Endothelial cell of umbilical vein (primary cell): ENCODE data around the gene ACVRL1. TPM values are rescaled to one million over a fixed set of nuclear protein-coding genes. Genes with fewer than 3 reads are reported as not detected.
A peak's percentile ranks its signal among the peaks of the same experiment; 100 is the strongest.

ENCODE experiments used
- BruUV-seq: library from RNA; stranded (reverse); fragments of 400-500 nt; replicated peaks from 2 replicates; lab custom pipeline; 2021; lab: Mats Ljungman, UMichigan
- CTCF ChIA-PET: fragments of 300-600, 350-600 bp; sonication (Branson Sonifier 250); formaldehyde crosslinking; loops from one replicate; lab custom pipeline; 2021; ENCODE audit warnings: antibody characterized with exemption, inconsistent platforms; lab: Charles Lee
- POLR2A ChIA-PET: fragments of 300-600, 350-600 bp; sonication (Branson Sonifier 250); formaldehyde crosslinking; loops from one replicate; lab custom pipeline; 2021; ENCODE audit warnings: antibody characterized with exemption, inconsistent platforms; lab: Charles Lee
- DNase-seq: peaks from one replicate; pipeline ENCODE4 v3.0.0-alpha.2; 2011; ENCODE audit warnings: low read depth, low spot score
- FAIRE-seq: peaks from 2 replicates; lab custom pipeline; 2011; peaks lifted over from hg19 to GRCh38; lab: Jason Lieb, UNC
- H2AFZ ChIP-seq: 2 replicates; pipeline ENCODE4 v1.6.0; 2012; ENCODE audit warnings: low read depth, low read length, control low read depth, inconsistent platforms
- H3K27ac ChIP-seq: 2 replicates; pipeline ENCODE4 v1.5.1; 2011; ENCODE audit warnings: low read depth, mild to moderate bottlenecking, control low read depth, low read length, moderate library complexity; ENCODE audit not compliant: insufficient read depth
- H3K27me3 ChIP-seq, 2 experiments: 2 replicates each; pipeline versions ENCODE4 v1.6.0 to v1.6.1; 2011; ENCODE audit warnings: low read length in 2 of 2, mixed read lengths in 1 of 2; ENCODE audit not compliant: control insufficient read depth in 2 of 2, insufficient read depth in 2 of 2
- H3K36me3 ChIP-seq, 2 experiments: 2 replicates in 1 of 2; 3 replicates in 1 of 2; pipeline ENCODE4 v1.5.1; 2011; ENCODE audit warnings: low read length in 2 of 2, mild to moderate bottlenecking in 1 of 2, moderate library complexity in 1 of 2; ENCODE audit not compliant: control insufficient read depth in 2 of 2, insufficient read depth in 2 of 2; ENCODE audit errors: extremely low read depth in 1 of 2
- H3K4me1 ChIP-seq: 3 replicates; pipeline ENCODE4 v1.5.1; 2011; ENCODE audit warnings: mild to moderate bottlenecking, low read length; ENCODE audit not compliant: control insufficient read depth, insufficient read depth; ENCODE audit errors: extremely low read depth
- H3K4me2 ChIP-seq: 2 replicates; pipeline ENCODE4 v1.6.1; 2011; ENCODE audit warnings: low read length, control low read depth, mixed read lengths; ENCODE audit not compliant: insufficient read depth
- H3K4me3 ChIP-seq, 3 experiments: fragments of 200-600 bp in 1 of 3; sonication (generic), shearing (Covaris generic) in 1 of 3; replicated peaks in 1 of 3; 2 replicates each; pipeline ENCODE4 v1.5.1; 2011 to 2016; ENCODE audit warnings: control low read depth in 3 of 3, low read length in 3 of 3, mild to moderate bottlenecking in 2 of 3, inconsistent platforms in 1 of 3, low read depth in 1 of 3, moderate library complexity in 1 of 3; ENCODE audit not compliant: insufficient read depth in 1 of 3
- H3K79me2 ChIP-seq: 2 replicates; pipeline ENCODE4 v1.6.0; 2012; ENCODE audit warnings: low read length, inconsistent platforms; ENCODE audit not compliant: control insufficient read depth, insufficient read depth
- H3K9ac ChIP-seq: replicated peaks from 2 replicates; pipeline ENCODE3; 2011; ENCODE audit warnings: low read length, control low read depth; ENCODE audit not compliant: insufficient read depth; ENCODE audit errors: extremely low read depth
- H3K9me1 ChIP-seq: replicated peaks from 3 replicates; pipeline ENCODE4 v1.6.0; 2011; ENCODE audit warnings: mild to moderate bottlenecking, low read length; ENCODE audit not compliant: control insufficient read depth, insufficient read depth; ENCODE audit errors: extremely low read depth
- H3K9me3 ChIP-seq: replicated peaks from 2 replicates; pipeline ENCODE4 v1.5.1; 2012; ENCODE audit warnings: low read length, inconsistent platforms; ENCODE audit not compliant: control insufficient read depth, insufficient read depth
- H4K20me1 ChIP-seq: replicated peaks from 2 replicates; pipeline ENCODE3; 2011; ENCODE audit warnings: mild to moderate bottlenecking, low read length; ENCODE audit not compliant: control insufficient read depth, insufficient read depth; ENCODE audit errors: extremely low read depth
- CTCF ChIP-seq, 2 donors: IDR thresholded peaks; 1 replicate in 1 of 2; 2 replicates in 1 of 2; pipeline ENCODE4 v1.5.1; 2011; ENCODE audit warnings: low read length in 2 of 2, mild to moderate bottlenecking in 2 of 2, moderate library complexity in 2 of 2, control low read depth in 1 of 2, inconsistent platforms in 1 of 2, low read depth in 1 of 2; ENCODE audit not compliant: insufficient read depth in 1 of 2; ENCODE audit errors: extremely low read depth in 1 of 2
- EZH2 ChIP-seq: IDR thresholded peaks from 2 replicates; pipeline ENCODE4 v1.6.1; 2012; ENCODE audit warnings: borderline replicate concordance, low read depth, mild to moderate bottlenecking, moderate library complexity, low read length, inconsistent platforms; ENCODE audit not compliant: severe bottlenecking
- FOS ChIP-seq: IDR thresholded peaks from 2 replicates; pipeline ENCODE4 v1.6.1; 2011; ENCODE audit warnings: mild to moderate bottlenecking, low read length, moderate library complexity, borderline replicate concordance; ENCODE audit not compliant: insufficient read depth
- GATA2 ChIP-seq: IDR thresholded peaks from 2 replicates; pipeline ENCODE4 v1.7.0; 2011; ENCODE audit warnings: low read depth, mild to moderate bottlenecking, moderate library complexity, mixed read lengths, low read length; ENCODE audit not compliant: insufficient read length, insufficient read depth
- JUN ChIP-seq: IDR thresholded peaks from 2 replicates; pipeline ENCODE4 v1.6.1; 2011; ENCODE audit warnings: borderline replicate concordance, low read depth; ENCODE audit not compliant: insufficient read length, insufficient read depth
- MAX ChIP-seq: IDR thresholded peaks from 2 replicates; pipeline ENCODE4 v1.6.1; 2011; ENCODE audit not compliant: insufficient read depth, insufficient read length
- MYC ChIP-seq: IDR thresholded peaks from one replicate; pipeline ENCODE4 v1.6.1; 2011; ENCODE audit warnings: mild to moderate bottlenecking, low read depth, low read length
- POLR2A ChIP-seq: IDR thresholded peaks from 2 replicates; pipeline ENCODE4 v1.6.1; 2012; ENCODE audit warnings: low read depth, mild to moderate bottlenecking, control low read depth, low read length
- POLR2AphosphoS5 ChIP-seq: IDR thresholded peaks from 2 replicates; pipeline ENCODE4 v1.6.1; 2012; ENCODE audit warnings: low read depth, mild to moderate bottlenecking, control low read depth, low read length, moderate library complexity; ENCODE audit not compliant: insufficient read depth
- dilution Hi-C: fragments of 300-500 bp; cut with MboI; formaldehyde crosslinking; loops from one replicate; pipeline ENCODE4 v1.15.0; 2019; ENCODE audit warnings: low sequenced_read_pairs; ENCODE audit not compliant: extremely low pct_ligation_motif_present
- intact Hi-C: fragments of 100-400 bp; cut with micrococcal nuclease; formaldehyde crosslinking; loops from one replicate; pipeline ENCODE4 v1.10.0; 2022
- polyA plus RNA-seq, 4 experiments: library from polyadenylated mRNA; depleted of rRNA in 3 of 4; stranded (reverse) in 3 of 4; unstranded in 1 of 4; fragments of >200 nt; gene quantifications; 2 replicates each; pipeline versions ENCODE4 v1.2.1 to v1.2.3, GENCODE V29; 2011 to 2012; ENCODE audit warnings: missing spikeins in 1 of 4
- total RNA-seq: library from RNA; stranded (reverse); gene quantifications from 2 replicates; pipeline ENCODE4 v1.2.3, GENCODE V29; 2021

ACVRL1 gene
- total and polyA plus RNA-seq, 2 donors (not counting 3 experiments of a cell fraction or from before 2014, with no cell fraction given) = 355 to 404 TPM

GRCh38 chr12:51905471-51906429, 1.6 kb upstream of the ACVRL1 start:
- intact Hi-C loops = loop anchor here (1.0 kb wide), 1 partner anchor 8 kb away; no protein-coding TSS in a partner anchor
- Histone ChIP-seq H3K36me3 (no peaks in the 10 kb centered on the region), H3K9ac (peak overlapping the region; percentile 95), H3K9me3 (no peaks in the 10 kb centered on the region), H4K20me1 (no peaks in the 10 kb centered on the region), H3K27ac (peak overlapping the region; percentile 99), H3K4me2 (peak overlapping the region; percentile 65), H3K4me1 (peaks cover 66% of the 10 kb centered on the region), H3K9me1 (no peaks in the 10 kb centered on the region), H3K27me3 (no peaks in the 10 kb centered on the region), H2AFZ (no peak overlapping the region), H3K79me2 (peaks cover 39% of the 10 kb centered on the region), H3K4me3 (peak overlapping the region in 2 of 3 experiments; percentile 10 to 92)
- dilution Hi-C loops = no loop called here
- peak; percentile 48 for TF ChIP-seq POLR2A
- TF ChIP-seq MYC = peak; percentile 54
- peak; percentile 62 for TF ChIP-seq FOS
- peak; percentile 35 for TF ChIP-seq JUN
- peak; percentile 62 for TF ChIP-seq POLR2AphosphoS5
- TF ChIP-seq GATA2 = peak; percentile 97
- TF ChIP-seq EZH2 = no peak
- TF ChIP-seq CTCF (IDR thresholded peaks at IDR 0.05; ENCODE audit: extremely low read depth in 1 of 2, insufficient read depth in 1 of 2, low read depth in 1 of 2, low read length in 2 of 2) = no peak
- TF ChIP-seq MAX = peak; percentile 5
- no TSS peak for BruUV-seq
- FAIRE-seq (peak; percentile 84), DNase-seq (peak; percentile 90)
- ChIA-PET POLR2A (interaction anchor here (1.1 to 3.6 kb wide), 6 partner anchors 9 to 101 kb away, joined by 4 to 18 read pairs (median 6); partner anchors contain the start of gene TAMALIN), CTCF (interaction anchor here (0.8 to 11.4 kb wide), 8 partner anchors 9 to 117 kb away, joined by 3 to 286 read pairs (median 4); partner anchors contain the start of gene ANKRD33)
